Heart right ventricle (tissue), 16 donors: ENCODE results near the gene RUFY3. TPM values are rescaled to one million over a fixed set of nuclear protein-coding genes. Genes with fewer than 3 reads are reported as not detected.
"Not testable (repeated sequence)": the region's sequence is repeated elsewhere in the genome, so short reads cannot be mapped to it uniquely, and the experiment has no call there.

Source experiments
- ATAC-seq, 8 donors: fragments of 200-7000 bp; cut with Tn5 transposase; one replicate each; pipeline ENCODE4 v1.9.1; 2020; ENCODE audit warnings: mild to moderate bottlenecking in 8 of 8, moderate library complexity in 8 of 8, moderate number of reproducible peaks in 1 of 8
- DNase-seq, 2 donors: peaks; one replicate each; pipeline ENCODE4 v3.0.0-alpha.2; 2020
- H3K27ac ChIP-seq, 10 donors: fragments of 200-600 bp; sonication (generic) in 2 of 10; one replicate each; pipeline versions ENCODE4 v1.5.0 to v1.8.0; 2020 to 2022; ENCODE audit warnings: mild to moderate bottlenecking in 3 of 10
- H3K27me3 ChIP-seq, 7 donors: fragments of 200-600 bp; one replicate each; pipeline ENCODE4 v1.8.0; 2021 to 2022; ENCODE audit warnings: mild to moderate bottlenecking in 2 of 7
- H3K36me3 ChIP-seq, 9 donors: fragments of 200-600 bp; sonication (generic) in 1 of 9; one replicate each; pipeline versions ENCODE4 v1.5.0 to v1.8.0; 2020 to 2022; ENCODE audit warnings: mild to moderate bottlenecking in 2 of 9
- H3K4me1 ChIP-seq, 9 donors: fragments of 200-600 bp; sonication (generic) in 1 of 9; one replicate each; pipeline versions ENCODE4 v1.5.0 to v1.8.0; 2020 to 2022; ENCODE audit warnings: mild to moderate bottlenecking in 4 of 9
- H3K4me3 ChIP-seq, 10 donors: fragments of 200-600 bp; sonication (generic) in 2 of 10; one replicate each; pipeline versions ENCODE4 v1.5.0 to v1.8.0; 2020 to 2022; ENCODE audit warnings: mild to moderate bottlenecking in 7 of 10, moderate library complexity in 2 of 10
- H3K9me3 ChIP-seq, 11 donors: fragments of 200-600 bp in 10 of 11; sonication (generic) in 2 of 11; one replicate each; pipeline versions ENCODE4 v1.5.0 to v1.8.0; 2013 to 2022; ENCODE audit warnings: mild to moderate bottlenecking in 2 of 11, control low read depth in 1 of 11, moderate library complexity in 1 of 11
- CTCF ChIP-seq, 9 donors: fragments of 200-600 bp; sonication (generic) in 2 of 9; IDR thresholded peaks; one replicate each; pipeline versions ENCODE4 v1.5.0 to v1.8.0; 2021 to 2022; ENCODE audit warnings: antibody characterized with exemption in 9 of 9, mild to moderate bottlenecking in 5 of 9, moderate library complexity in 1 of 9
- WGBS, 2 donors: extraction: QIAGEN DNeasy Blood & Tissue Kit; methylation state at CpG; one replicate each; pipeline ENCODE4 v1.1.7; 2013; ENCODE audit warnings: inconsistent platforms in 1 of 2; 5-methylcytosine and 5-hydroxymethylcytosine counted together
- intact Hi-C, 10 donors: fragments of 100-400 bp; cut with DNase I; formaldehyde crosslinking; loops; one replicate each; pipeline versions ENCODE4 v1.11.1 to v1.14.2; 2022
- polyA plus RNA-seq, 2 donors: library from polyadenylated mRNA; stranded (reverse); fragments of 200-250 nt; gene quantifications; one replicate each; pipeline ENCODE4 v1.2.3, GENCODE V29; 2013
- total RNA-seq, 10 donors: library from RNA; stranded (reverse); fragmentation: NEBNext Ultra II Directional in 3 of 10; extraction: Animal tissue kit (Norgen Biotek cat#: 25700) in 3 of 10; gene quantifications; one replicate each; pipeline versions ENCODE4 v1.2.1 to v1.2.4, GENCODE V29; 2021 to 2023
- donor health status: Arrhythmogenic right ventricular cardiomyopathy.
- donor health status: ischemic (EF 13 %, LVEDD 7.1; RV severe dilation, severe dysfunction).
- donor health status: healthy with polysubstance abuse.
- donor health status: DM: no; HTN: yes; CAD: no.
- donor health status: DM: no; HTN: no; CAD: no.
- donor health status: ischemic (EF 25% LVEDD 6.9; RV normal size, moderate dysfunction).
- donor health status: ischemic (EF 25% LVEDD 5.7; RV mildly dilated, moderate dysfunction).
- donor health status: healthy.
- donor health status: DM: yes; HTN: yes; CAD: no.
- donor health status: Ischemic cardiomyopathy.
- donor health status: ischemic (EF 35%, LVEDD 5.7; RV mildly dilated, moderate dysfunction).
- donor health status: nonischemic (EF 11% LVEDD 7.7; RV severe dilation, severe dysfunction).
- donor health status: DM: yes; HTN: yes; CAD: no.
- donor health status: PGD.
- donor health status: ischemic (EF 29% LVEDD 5.4; RV normal size, mild dysfunction).
- donor health status: nonischemic (EF 23%, LVEDD 6.1; RV moderate dilation, normal function).

RUFY3 gene
- total and polyA plus RNA-seq, 12 donors, result 13.2 to 28.7 (median 21.7) TPM

GRCh38 chr4:70838666-70839588 lies 117.2 kb downstream of the RUFY3 start:
- peaks cover 3 to 36% (median 27%) of the 10 kb centered on the region in 9 donors for H3K4me1 ChIP-seq
- no peaks in the 10 kb centered on the region for H3K27me3 ChIP-seq
- H3K4me3 ChIP-seq, result peak overlapping the region; percentile 59 to 95 (median 88)
- H3K27ac ChIP-seq, result peak overlapping the region; percentile 81 to 99 (median 96)
- ATAC-seq (peak; percentile 64 to 85 (median 74)), DNase-seq (peak; percentile 65 to 66)
- peaks cover 0 to 23% (median 14%) of the 10 kb centered on the region in 9 donors for H3K36me3 ChIP-seq
- intact Hi-C loops, result loop anchor here in 7 of 10 donors (2.0 to 10.0 kb wide), 10 partner anchors 54 to 156 kb away; partner anchors contain the start of genes DCK (in 5 of the 7), MOB1B (in 2 of the 7) and UTP3 (in 2 of the 7)
- WGBS, 2 donors, result 0% methylated on average over 80 of the region's 80 CpGs
- TF ChIP-seq CTCF (IDR thresholded peaks at IDR 0.05), result no peak
- H3K9me3 ChIP-seq, result no peaks in the 10 kb centered on the region

- intact Hi-C loops, result loop anchor here in 9 of 10 donors (2.0 to 10.0 kb wide), 11 partner anchors 55 to 155 kb away; partner anchors contain the start of genes DCK (in 9 of the 9), MOB1B (in 5 of the 9) and UTP3 (in 2 of the 9)
- Histone ChIP-seq H3K4me3 (peak within 1 kb of the TSS; percentile 59 to 95 (median 88)), H3K4me1 (peaks cover 3 to 32% (median 27%) of the 10 kb centered on the region in 9 donors), H3K9me3 (no peaks in the 10 kb centered on the region), H3K27me3 (no peaks in the 10 kb centered on the region), H3K27ac (peak within 1 kb of the TSS; percentile 81 to 99 (median 96)), H3K36me3 (peaks cover 0 to 16% (median 11%) of the 10 kb centered on the region in 9 donors)
- peak in 5 of 9 donors; percentile 17 to 48 (median 36) for TF ChIP-seq CTCF (IDR thresholded peaks at IDR 0.05)
- WGBS, 2 donors, result 1% methylated on average over 46 to 49 of the region's 51 CpGs
- DNase-seq (peak; percentile 94 to 96), ATAC-seq (peak; percentile 96 to 98 (median 97))
Observed at GRCh38 chr4:70839589-70840093, 117.9 kb downstream of the RUFY3 start, which contains the start of gene GRSF1. Gene GRSF1 (minus strand): TSS chr4:70839890. CDS start chr4:70839827, 63 bp downstream.

GRCh38 chr4:70840137-70840536 lies 118.4 kb downstream of the RUFY3 start:
- DNase-seq (peak; percentile 50 to 58), ATAC-seq (peak in 5 of 8 donors; percentile 5 to 17 (median 11))
- intact Hi-C loops, result loop anchor here in 5 of 10 donors (2.0 to 10.0 kb wide), 5 partner anchors 57 to 155 kb away; partner anchors contain the start of genes DCK (in 4 of the 5) and MOB1B (in 3 of the 5)
- not testable (repeated sequence) for H3K9me3 ChIP-seq, H3K27me3 ChIP-seq
- H3K4me3 ChIP-seq, result peak overlapping the region in 3 of 10 donors; percentile 72 to 95 (median 88)
- H3K27ac ChIP-seq, result peak overlapping the region in 4 of 10 donors; percentile 17 to 45 (median 26)
- 59 to 61% methylated on average over 18 of the region's 20 CpGs for WGBS, 2 donors
- H3K4me1 ChIP-seq, result peaks cover 3 to 32% (median 27%) of the 10 kb centered on the region in 9 donors
- peaks cover 0 to 11% (median 6%) of the 10 kb centered on the region in 9 donors for H3K36me3 ChIP-seq

GRCh38 chr4:70840631-70841030 lies 118.9 kb downstream of the RUFY3 start:
- Histone ChIP-seq H3K4me1 (peaks cover 3 to 31% (median 27%) of the 10 kb centered on the region in 9 donors), H3K27ac (peak overlapping the region in 3 of 10 donors; percentile 22 to 45 (median 45))
- DNase-seq, H3K36me3 ChIP-seq, ATAC-seq, H3K9me3 ChIP-seq, H3K4me3 ChIP-seq, H3K27me3 ChIP-seq: not testable (repeated sequence)
- intact Hi-C loops, result loop anchor here in 5 of 10 donors (2.0 to 10.0 kb wide), 5 partner anchors 57 to 154 kb away; partner anchors contain the start of genes DCK (in 4 of the 5) and MOB1B (in 3 of the 5)
- WGBS, 2 donors, result 95% methylated on average over 16 of the region's 16 CpGs

- Histone ChIP-seq H3K4me1 (peaks cover 3 to 26% (median 21%) of the 10 kb centered on the region in 9 donors), H3K36me3 (peaks cover 0 to 2% (median 0%) of the 10 kb centered on the region in 9 donors), H3K9me3 (no peaks in the 10 kb centered on the region), H3K27me3 (no peaks in the 10 kb centered on the region), H3K4me3 (no peak overlapping the region), H3K27ac (peak overlapping the region in 1 of 10 donors; percentile 45)
- ATAC-seq, result no peak
- no peak for DNase-seq
- TF ChIP-seq CTCF (IDR thresholded peaks at IDR 0.05), result no peak
- intact Hi-C loops, result loop anchor here in 5 of 10 donors (2.0 to 10.0 kb wide), 5 partner anchors 56 to 154 kb away; partner anchors contain the start of genes DCK (in 4 of the 5) and MOB1B (in 3 of the 5)
Observed at GRCh38 chr4:70841211-70841610, 119.4 kb downstream of the RUFY3 start.
